ENCODE data around the gene IKBKE. TPM values are rescaled to one million over a fixed set of nuclear protein-coding genes. Genes with fewer than 3 reads are reported as not detected.

Gene IKBKE
- total RNA-seq, 1 experiment from 2014 or later = 12.6 TPM

Other genes with a start within 250 kb of the IKBKE start
- gene RASSF5, start 37.1 kb downstream of the IKBKE start, total RNA-seq (2014; rRNA removed; shearing (Covaris generic)) = 2.7 and 3.3 TPM in 2 replicates
- gene EIF2D, start 142.0 kb downstream of the IKBKE start, total RNA-seq (2014; rRNA removed; shearing (Covaris generic)) = 41.0 and 53.8 TPM in 2 replicates
- 3.9 and 11.2 TPM in 2 replicates for gene DYRK3, start 165.1 kb downstream of the IKBKE start, total RNA-seq (2014; rRNA removed; shearing (Covaris generic))
- 45.4 and 58.6 TPM in 2 replicates for gene MAPKAPK2, start 214.4 kb downstream of the IKBKE start, total RNA-seq (2014; rRNA removed; shearing (Covaris generic))